Activated CD8-positive, alpha-beta memory T cell treated with anti-CD3 and anti-CD28 coated beads, Interleukin-2, amount 50 U/mL, for 48 hours (primary cell): ENCODE data around the gene COL27A1.
"Not testable (repeated sequence)": the region's sequence is repeated elsewhere in the genome, so short reads cannot be mapped to it uniquely, and the experiment has no call there.

Experiments
- DNase-seq: peaks from one replicate; pipeline ENCODE4 v3.0.0-alpha.2; 2020

Gene COL27A1

GRCh38 chr9:114328937-114329624, 173.7 kb downstream of the COL27A1 start:
- DNase-seq = not testable (repeated sequence)

DNA sequence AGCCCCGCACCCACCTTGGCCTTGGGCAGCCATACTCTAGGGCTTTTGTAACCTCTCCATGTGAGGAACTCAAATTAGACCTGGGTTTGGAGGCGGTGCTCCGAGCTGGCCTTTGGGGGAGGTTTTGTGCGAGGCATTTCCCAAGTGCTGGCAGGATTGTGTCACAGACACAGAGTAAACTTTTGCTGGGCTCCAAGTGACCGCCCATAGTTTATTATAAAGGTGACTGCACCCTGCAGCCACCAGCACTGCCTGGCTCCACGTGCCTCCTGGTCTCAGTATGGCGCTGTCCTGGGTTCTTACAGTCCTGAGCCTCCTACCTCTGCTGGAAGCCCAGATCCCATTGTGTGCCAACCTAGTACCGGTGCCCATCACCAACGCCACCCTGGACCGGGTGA, 174.3 kb downstream of the COL27A1 start, which contains the start of gene ORM2:
Gene ORM2 (plus strand): TSS at position 245 of the 398 bp plus-strand sequence. CDS start 36 bp downstream, at position 281.
- not testable (repeated sequence) for DNase-seq

GRCh38 chr9:114330636-114331035, 175.3 kb downstream of the COL27A1 start:
- no peak for DNase-seq

GRCh38 chr9:114331229-114332195, 176.2 kb downstream of the COL27A1 start:
- not testable (repeated sequence) for DNase-seq

GRCh38 chr9:114332474-114333040, 177.2 kb downstream of the COL27A1 start:
- DNase-seq = not testable (repeated sequence)

DNA sequence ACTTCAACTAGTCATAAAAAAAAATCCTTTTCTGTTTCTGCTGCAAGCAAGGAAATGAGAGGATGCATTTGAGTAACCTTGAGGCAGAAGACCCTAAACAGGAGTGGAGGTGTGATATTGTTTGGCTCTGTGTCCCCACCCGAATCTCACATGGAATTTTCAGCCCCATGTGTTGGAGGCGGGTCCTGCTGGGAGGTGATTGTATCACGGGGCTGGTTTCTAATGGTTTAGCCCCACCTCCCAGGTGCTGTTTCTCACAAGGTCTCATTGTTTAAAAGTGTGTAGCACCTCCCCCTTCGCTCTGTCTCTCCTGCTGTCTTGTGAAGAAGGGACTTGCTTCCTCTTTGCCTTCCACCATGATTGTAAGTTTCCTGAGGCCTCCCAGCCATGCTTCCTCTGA, 178.4 kb downstream of the COL27A1 start:
- not testable (repeated sequence) for DNase-seq

- DNase-seq = no peak
These were observed 179.2 kb downstream of the COL27A1 start for GRCh38 chr9:114334490-114334889.

GRCh38 chr9:114335745-114336144, 180.4 kb downstream of the COL27A1 start:
- no peak for DNase-seq

DNA sequence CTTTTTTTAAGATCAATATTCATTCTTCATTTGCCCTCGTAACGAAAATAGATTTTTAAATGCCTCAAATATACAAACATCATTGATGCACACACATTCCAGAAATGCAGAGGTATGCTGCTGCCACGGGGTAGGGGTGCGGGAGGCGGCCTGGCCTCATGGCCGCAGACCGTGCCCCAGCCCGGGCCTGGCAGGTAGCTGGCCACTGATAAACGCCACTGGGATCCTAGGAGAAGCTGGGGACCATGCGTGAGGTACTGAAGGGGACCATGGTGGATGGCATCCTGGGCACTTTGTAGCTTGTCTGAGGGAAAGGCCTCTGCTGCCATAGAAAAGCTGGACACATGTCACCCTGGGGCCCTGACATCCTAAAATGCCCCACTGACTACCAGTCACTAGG, 180.8 kb downstream of the COL27A1 start:
- no peak for DNase-seq

GRCh38 chr9:114336699-114337395, 181.5 kb downstream of the COL27A1 start:
- no peak for DNase-seq

DNA sequence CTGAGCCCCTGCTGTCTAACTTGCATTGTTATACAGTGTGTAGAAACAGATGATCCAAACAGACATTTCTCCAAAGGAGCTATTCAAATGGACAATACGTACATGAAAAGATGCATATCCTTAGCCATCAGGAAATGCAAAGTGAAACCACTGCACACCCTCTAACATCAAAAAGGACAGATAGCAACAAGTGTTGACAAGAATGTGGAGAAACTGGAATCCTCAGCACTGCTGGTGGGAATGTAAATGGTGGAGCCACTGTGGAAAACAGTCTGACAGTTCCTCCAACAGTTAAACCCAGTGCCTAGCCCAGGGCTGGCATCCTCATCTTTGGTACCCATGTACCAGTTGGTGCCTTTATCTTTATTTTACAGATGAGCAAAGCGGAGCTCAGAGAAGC, 182.8 kb downstream of the COL27A1 start:
- DNase-seq = no peak

DNA sequence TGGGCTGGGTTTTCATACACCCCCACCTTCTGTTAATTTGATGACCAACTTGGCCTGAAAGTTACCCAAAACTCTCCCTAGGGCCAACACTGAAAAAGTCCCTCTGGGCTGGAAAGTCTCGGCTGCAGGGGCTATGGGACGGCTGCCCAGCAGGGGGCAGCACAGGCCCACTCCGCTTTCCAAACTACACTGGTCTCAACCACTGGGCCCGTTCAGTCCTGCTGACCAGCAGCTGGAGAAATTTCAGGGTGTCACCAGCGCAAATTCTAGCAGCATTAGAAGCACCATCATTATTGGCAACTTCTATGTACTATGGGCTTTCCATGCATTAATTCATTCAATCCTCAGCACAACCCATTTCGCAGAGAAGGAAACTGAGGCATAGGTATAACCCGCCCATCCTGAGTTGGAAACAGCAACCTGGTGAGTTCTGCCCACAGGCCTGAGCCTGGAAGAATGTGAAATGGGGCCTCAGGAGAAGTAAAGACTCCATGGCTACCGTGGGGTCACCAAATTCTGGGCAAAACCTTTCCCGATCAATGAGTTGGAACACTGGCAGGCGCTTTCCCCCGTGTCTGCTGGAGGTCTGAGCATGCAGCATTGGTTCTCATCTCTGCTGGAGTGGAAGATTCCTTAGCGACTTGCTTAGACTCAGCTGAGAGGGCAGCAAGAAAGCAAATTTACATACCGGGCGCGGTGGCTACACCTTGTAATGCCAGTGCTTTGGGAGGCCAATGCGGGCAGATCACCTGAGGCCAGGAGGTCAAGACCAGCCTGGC, 184.0 kb downstream of the COL27A1 start:
- DNase-seq = peak; percentile 87

DNA sequence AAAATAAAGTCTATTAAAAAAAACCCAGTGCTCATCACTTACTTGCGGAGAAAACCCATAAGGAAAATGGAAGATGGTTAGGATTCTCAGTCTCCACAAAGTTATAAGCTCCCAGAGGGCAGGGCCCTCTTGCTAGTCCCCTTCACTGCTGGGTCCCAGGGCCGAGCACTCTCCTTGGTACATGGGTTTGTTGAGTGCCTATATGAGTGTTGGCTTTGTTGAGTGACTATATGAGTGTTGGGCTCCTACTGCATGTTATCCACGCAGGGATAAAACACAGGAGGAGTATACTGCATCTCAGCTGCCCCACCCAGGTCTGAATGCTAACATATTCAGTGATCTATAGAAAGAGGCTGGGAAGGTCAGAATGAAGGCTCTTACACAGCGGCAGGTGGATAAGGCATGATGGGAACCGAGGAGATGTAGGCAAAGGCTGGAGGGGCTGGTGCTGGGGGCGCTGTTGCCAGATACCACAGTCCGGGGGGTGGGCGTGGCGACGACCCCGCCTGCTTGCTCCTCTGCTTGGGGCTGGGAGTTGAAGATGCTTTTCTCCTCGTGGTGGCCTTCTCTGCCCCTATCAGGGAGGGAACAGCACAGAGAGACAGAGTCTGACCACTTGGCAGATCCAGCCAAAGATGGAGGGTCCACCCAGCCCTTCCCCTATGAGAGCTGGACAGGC, 186.0 kb downstream of the COL27A1 start:
- no peak for DNase-seq

DNA sequence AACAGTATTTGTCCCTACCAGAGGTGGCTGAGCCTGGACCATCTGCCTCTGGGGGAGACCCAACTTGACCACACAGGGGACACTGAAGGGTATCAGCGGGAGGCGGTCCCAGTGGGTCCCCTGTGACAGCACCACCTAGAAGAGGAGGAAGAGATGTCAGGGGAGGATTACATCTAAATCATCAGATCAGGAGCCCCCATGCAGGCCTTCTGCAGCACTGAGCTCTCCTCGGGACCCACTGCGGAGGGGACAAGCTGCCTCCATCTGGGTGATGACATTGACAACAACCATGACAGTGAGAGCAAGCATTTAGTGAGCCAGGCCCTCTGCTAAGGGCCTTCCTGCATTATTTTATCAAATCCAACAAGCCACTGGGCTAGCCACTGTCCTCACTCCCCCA, 186.7 kb downstream of the COL27A1 start:
- DNase-seq = no peak

DNA sequence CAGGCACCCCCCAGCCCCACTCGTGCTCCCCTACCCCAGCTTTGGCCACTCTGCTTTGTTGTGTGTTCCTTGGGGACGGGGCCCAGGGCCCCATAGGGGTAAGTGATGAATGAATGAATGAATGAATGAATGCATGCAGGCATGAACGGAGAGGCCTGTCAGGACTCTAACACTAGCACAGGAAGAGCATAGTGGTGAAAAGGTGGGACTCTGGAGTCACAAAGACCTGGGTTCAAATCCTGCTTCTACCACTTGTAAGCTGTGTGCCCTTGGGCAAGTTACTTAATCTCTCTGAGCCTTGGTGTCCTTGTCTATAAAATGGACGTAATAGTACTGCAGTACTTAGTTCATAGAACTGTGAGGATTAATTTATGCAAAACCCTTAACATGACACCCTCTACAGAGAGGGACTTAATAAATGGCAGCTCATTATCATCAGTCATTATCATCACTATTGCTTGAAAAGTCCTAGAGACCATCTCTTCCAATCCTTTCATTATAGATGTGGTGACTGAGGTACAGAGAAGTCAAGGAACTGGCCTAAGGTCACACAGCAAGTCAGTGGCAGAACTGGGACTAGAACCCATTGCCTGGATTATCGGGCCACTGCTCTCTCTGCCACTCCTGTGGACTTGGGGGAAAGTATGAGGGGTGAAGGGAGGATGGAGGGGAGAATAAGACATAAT, 187.6 kb downstream of the COL27A1 start:
- no peak for DNase-seq

- DNase-seq = no peak
These were observed 188.3 kb downstream of the COL27A1 start for GRCh38 chr9:114343471-114344187.

DNA sequence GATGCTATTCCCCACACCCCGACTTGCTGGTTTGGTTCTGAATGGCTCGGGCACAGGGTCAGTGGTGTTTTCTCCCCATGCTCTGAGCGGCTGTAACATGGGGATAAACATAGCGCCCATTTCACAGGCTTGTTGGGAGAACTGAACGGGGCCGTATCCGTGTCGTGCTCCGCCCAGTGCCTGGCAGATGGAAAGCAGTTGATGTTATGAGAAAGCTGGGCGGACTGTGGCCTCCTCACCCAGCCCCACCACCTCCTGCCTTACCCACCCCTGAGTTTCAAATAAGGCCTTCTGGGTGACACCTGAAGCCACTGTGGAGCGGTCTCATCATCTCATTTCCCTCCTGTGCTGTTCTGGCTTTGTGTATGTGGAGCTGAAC, 188.8 kb downstream of the COL27A1 start:
- no peak for DNase-seq

- DNase-seq = no peak
These were observed 189.4 kb downstream of the COL27A1 start for GRCh38 chr9:114344692-114345091.

DNA sequence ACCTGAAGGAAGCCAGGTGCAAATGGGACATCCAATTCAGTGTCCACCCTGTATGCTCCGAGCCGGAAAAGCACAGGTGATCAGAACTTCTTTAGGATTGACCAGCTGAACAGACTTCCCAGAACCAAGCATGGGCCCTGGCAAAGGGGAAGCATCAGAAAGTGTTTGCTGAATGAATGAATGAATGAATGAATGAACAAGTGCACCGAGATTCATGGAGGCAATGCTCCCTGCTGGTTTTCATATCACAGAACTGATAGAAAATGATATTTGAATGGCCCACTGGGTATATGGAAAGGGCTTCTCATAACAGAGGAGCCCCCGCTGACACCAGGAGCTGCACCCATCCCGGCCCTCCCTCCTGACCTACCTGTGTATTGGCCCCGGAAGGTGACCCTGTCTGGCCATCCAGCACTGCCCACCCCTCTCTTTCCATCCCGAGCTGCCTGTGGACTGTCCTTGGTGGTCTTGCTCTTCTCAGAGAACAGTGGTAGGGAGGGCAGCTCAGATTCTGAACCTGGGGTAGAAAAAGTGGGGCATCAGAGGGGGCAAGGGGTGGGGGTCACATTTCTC, 190.2 kb downstream of the COL27A1 start:
- DNase-seq = no peak

- no peak for DNase-seq
These were observed 190.8 kb downstream of the COL27A1 start for GRCh38 chr9:114346146-114346545.
